ENCODE data around the gene GBP5.

DNA sequence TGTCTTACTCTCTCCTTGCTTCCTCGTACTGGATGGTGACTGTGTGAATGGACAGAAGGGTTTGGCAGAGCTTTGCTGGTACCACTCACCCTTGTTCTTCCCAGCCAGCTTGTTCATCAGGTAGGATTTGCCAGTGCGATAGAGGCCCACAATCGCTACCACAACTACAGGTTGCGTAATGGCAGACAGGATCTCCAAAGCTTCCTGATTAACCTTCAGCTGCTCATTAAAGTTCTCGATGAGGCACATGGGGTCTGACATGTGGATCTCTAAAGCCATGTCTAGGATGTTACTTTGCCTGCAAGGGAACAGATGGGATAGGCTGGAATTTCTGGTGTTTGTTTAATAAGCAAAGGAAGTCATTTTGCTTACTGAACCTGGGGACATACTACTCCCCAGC, 3.4 kb downstream of the GBP5 start:
- no peak for TF ChIP-seq POLR2AphosphoS5 (IDR thresholded peaks at IDR 0.05; ENCODE audit: low read depth, low read length)
- TF ChIP-seq TAF1 (IDR thresholded peaks at IDR 0.05; ENCODE audit: borderline replicate concordance, insufficient read depth, low read length), result no peak
- TF ChIP-seq SIN3A (IDR thresholded peaks at IDR 0.05; ENCODE audit: borderline replicate concordance, insufficient read depth, low read length), result no peak
